ENCODE results near the gene FLT4. TPM values are rescaled to one million over a fixed set of nuclear protein-coding genes. Genes with fewer than 3 reads are reported as not detected.

Gene FLT4
- total RNA-seq, 3 donors from 2014 or later (not counting 1 experiment from before 2014, with no cell fraction given) = 0.68 to 0.92 (median 0.78) TPM

DNA sequence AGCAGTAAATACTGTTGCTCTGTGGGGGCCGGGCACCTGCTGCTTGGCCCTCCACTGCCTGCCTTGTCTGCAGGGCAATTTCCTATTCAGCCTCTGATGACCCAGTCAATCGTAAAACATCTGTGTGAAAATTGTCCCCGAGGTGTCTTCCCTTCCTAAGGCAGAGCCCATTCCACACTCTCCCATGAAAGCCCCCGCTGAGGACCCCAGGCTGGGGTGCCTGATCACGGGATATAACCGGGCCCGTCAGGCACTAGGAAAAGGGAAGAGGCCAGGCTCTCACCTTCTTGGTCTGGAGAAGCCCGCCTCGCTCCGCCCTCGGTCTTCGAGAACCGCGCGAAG lies 30.9 kb downstream of the FLT4 start:
- WGBS (ENCODE audit: insufficient coverage) = 75% methylated on average over 15 of the region's 15 CpGs
- TF ChIP-seq CTCF (IDR thresholded peaks at IDR 0.05) = no peak
- no peak for DNase-seq
- Mint-ChIP-seq H3K4me3 (no peak overlapping the region), H3K27me3 (ENCODE audit: low read depth in 2 of 2) (no peaks in the 10 kb centered on the region), H3K4me1 (no peaks in the 10 kb centered on the region), H3K36me3 (no peaks in the 10 kb centered on the region), H3K9me3 (no peaks in the 10 kb centered on the region), H3K27ac (no peak overlapping the region)
- no peak overlapping the region for H3K27ac ChIP-seq (ENCODE audit: low read length)
- no peak overlapping the region for H3K4me3 ChIP-seq (ENCODE audit: low read length)
- no peaks in the 10 kb centered on the region for H3K27me3 ChIP-seq (ENCODE audit: control insufficient read depth, insufficient read depth, low read length)
- ATAC-seq = no peak
- no peaks in the 10 kb centered on the region for H3K36me3 ChIP-seq (ENCODE audit: control insufficient read depth, insufficient read depth, low read length)
- H3K4me1 ChIP-seq (ENCODE audit: control insufficient read depth, insufficient read depth, low read length) = peaks cover 1% of the 10 kb centered on the region
- intact Hi-C loops (cut with micrococcal nuclease) = no loop called here
- H3K9me3 ChIP-seq (ENCODE audit: control insufficient read depth, insufficient read depth, low read length) = no peaks in the 10 kb centered on the region

GRCh38 chr5:180613814-180614188 lies 35.6 kb downstream of the FLT4 start:
- Mint-ChIP-seq H3K4me1 (no peaks in the 10 kb centered on the region), H3K36me3 (no peaks in the 10 kb centered on the region), H3K9me3 (no peaks in the 10 kb centered on the region), H3K4me3 (no peak overlapping the region), H3K27me3 (ENCODE audit: low read depth in 2 of 2) (no peaks in the 10 kb centered on the region), H3K27ac (no peak overlapping the region)
- no peak for TF ChIP-seq CTCF (IDR thresholded peaks at IDR 0.05)
- intact Hi-C loops (cut with micrococcal nuclease) = no loop called here
- no peak overlapping the region for H3K4me3 ChIP-seq (ENCODE audit: low read length)
- 92% methylated on average over 11 of the region's 11 CpGs for WGBS (ENCODE audit: insufficient coverage)
- no peak overlapping the region for H3K27ac ChIP-seq (ENCODE audit: low read length)
- H3K9me3 ChIP-seq (ENCODE audit: control insufficient read depth, insufficient read depth, low read length) = no peaks in the 10 kb centered on the region
- no peaks in the 10 kb centered on the region for H3K36me3 ChIP-seq (ENCODE audit: control insufficient read depth, insufficient read depth, low read length)
- no peak for ATAC-seq
- no peaks in the 10 kb centered on the region for H3K27me3 ChIP-seq (ENCODE audit: control insufficient read depth, insufficient read depth, low read length)
- DNase-seq = no peak
- no peaks in the 10 kb centered on the region for H3K4me1 ChIP-seq (ENCODE audit: control insufficient read depth, insufficient read depth, low read length)

DNA sequence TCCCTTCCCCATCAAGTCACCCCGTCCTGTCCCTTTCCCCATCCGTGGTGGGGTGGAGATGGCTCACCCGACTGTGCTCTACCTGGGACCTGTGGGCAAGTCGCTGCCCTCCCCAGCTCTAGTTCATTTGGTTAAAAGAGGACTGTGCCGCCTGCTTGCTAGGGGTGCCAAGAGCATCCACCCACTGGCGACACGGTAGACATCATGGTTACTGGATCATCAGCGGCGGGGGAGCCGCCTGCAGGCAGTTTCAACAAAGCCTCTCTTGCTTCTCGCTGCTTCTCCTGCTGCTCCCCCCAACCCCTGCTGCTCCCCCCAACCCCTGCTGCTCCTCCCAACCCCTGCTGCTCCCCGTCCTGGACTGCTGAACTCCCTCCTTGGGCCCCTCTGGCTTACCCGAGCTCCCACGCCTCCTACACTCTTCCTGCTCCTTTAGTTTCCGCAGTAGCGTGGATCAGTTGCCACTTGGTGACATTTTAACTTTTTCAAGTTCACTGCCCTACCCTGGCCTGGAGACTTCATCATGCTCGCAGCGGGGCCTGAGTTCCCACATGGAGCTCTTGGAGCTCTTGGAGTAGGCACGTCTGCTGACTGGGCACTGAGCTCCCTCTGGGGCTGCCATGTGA lies 36.1 kb downstream of the FLT4 start:
- Mint-ChIP-seq H3K4me3 (no peak overlapping the region), H3K27ac (no peak overlapping the region), H3K36me3 (no peaks in the 10 kb centered on the region), H3K9me3 (no peaks in the 10 kb centered on the region), H3K27me3 (ENCODE audit: low read depth in 2 of 2) (no peaks in the 10 kb centered on the region), H3K4me1 (no peaks in the 10 kb centered on the region)
- no peak for TF ChIP-seq CTCF (IDR thresholded peaks at IDR 0.05)
- WGBS (ENCODE audit: insufficient coverage) = 87% methylated on average over 19 of the region's 19 CpGs
- H3K36me3 ChIP-seq (ENCODE audit: control insufficient read depth, insufficient read depth, low read length) = no peaks in the 10 kb centered on the region
- DNase-seq (no peak), ATAC-seq (no peak)
- no peaks in the 10 kb centered on the region for H3K4me1 ChIP-seq (ENCODE audit: control insufficient read depth, insufficient read depth, low read length)
- intact Hi-C loops (cut with micrococcal nuclease) = no loop called here
- no peaks in the 10 kb centered on the region for H3K27me3 ChIP-seq (ENCODE audit: control insufficient read depth, insufficient read depth, low read length)
- no peak overlapping the region for H3K4me3 ChIP-seq (ENCODE audit: low read length)
- H3K27ac ChIP-seq (ENCODE audit: low read length) = no peak overlapping the region
- H3K9me3 ChIP-seq (ENCODE audit: control insufficient read depth, insufficient read depth, low read length) = no peaks in the 10 kb centered on the region

GRCh38 chr5:180612683-180613082 lies 36.7 kb downstream of the FLT4 start:
- H3K27me3 ChIP-seq (ENCODE audit: control insufficient read depth, insufficient read depth, low read length) = no peaks in the 10 kb centered on the region
- WGBS (ENCODE audit: insufficient coverage) = 87% methylated on average over 15 of the region's 15 CpGs
- Mint-ChIP-seq H3K4me1 (no peaks in the 10 kb centered on the region), H3K4me3 (no peak overlapping the region), H3K27me3 (ENCODE audit: low read depth in 2 of 2) (no peaks in the 10 kb centered on the region), H3K9me3 (no peaks in the 10 kb centered on the region), H3K27ac (no peak overlapping the region), H3K36me3 (no peaks in the 10 kb centered on the region)
- no peaks in the 10 kb centered on the region for H3K9me3 ChIP-seq (ENCODE audit: control insufficient read depth, insufficient read depth, low read length)
- no peak for DNase-seq
- H3K4me3 ChIP-seq (ENCODE audit: low read length) = no peak overlapping the region
- no peaks in the 10 kb centered on the region for H3K36me3 ChIP-seq (ENCODE audit: control insufficient read depth, insufficient read depth, low read length)
- H3K4me1 ChIP-seq (ENCODE audit: control insufficient read depth, insufficient read depth, low read length) = no peaks in the 10 kb centered on the region
- ATAC-seq = no peak
- intact Hi-C loops (cut with micrococcal nuclease) = no loop called here
- H3K27ac ChIP-seq (ENCODE audit: low read length) = no peak overlapping the region
- TF ChIP-seq CTCF (IDR thresholded peaks at IDR 0.05) = no peak
